ELF-1 (cell line): ENCODE results near the gene ARL4A.
"Not testable (repeated sequence)": the region's sequence is repeated elsewhere in the genome, so short reads cannot be mapped to it uniquely, and the experiment has no call there.

Experiments used
- DNase-seq: peaks from one replicate; pipeline ENCODE4 v3.0.0-alpha.2; 2016; ENCODE audit warnings: low read depth, low spot score

ARL4A gene

GRCh38 chr7:12670000-12670729 is 17.3 kb upstream of the ARL4A start:
- DNase-seq, result no peak

- no peak for DNase-seq
Measured at GRCh38 chr7:12670743-12671520, 16.5 kb upstream of the ARL4A start.

GRCh38 chr7:12673436-12673835 is 14.0 kb upstream of the ARL4A start:
- DNase-seq, result not testable (repeated sequence)

- DNase-seq, result no peak
Measured at GRCh38 chr7:12674053-12674452, 13.4 kb upstream of the ARL4A start.

- peak; percentile 43 for DNase-seq
Measured at GRCh38 chr7:12674861-12675260, 12.6 kb upstream of the ARL4A start.

GRCh38 chr7:12683678-12684585 is 3.5 kb upstream of the ARL4A start:
- no peak for DNase-seq

GRCh38 chr7:12684733-12685132 is 2.7 kb upstream of the ARL4A start:
- DNase-seq, result no peak

- peak; percentile 50 for DNase-seq
Measured at GRCh38 chr7:12685550-12685949, 1.9 kb upstream of the ARL4A start.

GRCh38 chr7:12686234-12686890 is 1.1 kb upstream of the ARL4A start:
- DNase-seq, result peak; percentile 97

GRCh38 chr7:12687718-12688171 is 312 bp downstream of the ARL4A start:
- DNase-seq, result no peak

- not testable (repeated sequence) for DNase-seq
Measured at GRCh38 chr7:12688485-12689170, 1.2 kb downstream of the ARL4A start.

- DNase-seq, result no peak
Measured at GRCh38 chr7:12689451-12689850, 2.0 kb downstream of the ARL4A start.

- no peak for DNase-seq
Measured at GRCh38 chr7:12690041-12690878, 2.8 kb downstream of the ARL4A start.

- not testable (repeated sequence) for DNase-seq
Measured at GRCh38 chr7:12691388-12691787, 4.0 kb downstream of the ARL4A start.

- DNase-seq, result no peak
Measured at GRCh38 chr7:12692035-12692434, 4.6 kb downstream of the ARL4A start.

GRCh38 chr7:12692479-12693259 is 5.2 kb downstream of the ARL4A start:
- DNase-seq, result no peak

GRCh38 chr7:12694817-12695216 is 7.4 kb downstream of the ARL4A start:
- no peak for DNase-seq

GRCh38 chr7:12695965-12696364 is 8.5 kb downstream of the ARL4A start:
- no peak for DNase-seq

GRCh38 chr7:12699299-12699698 is 11.9 kb downstream of the ARL4A start:
- no peak for DNase-seq
